Neutrophil (primary cell): ENCODE results near the gene NALCN.

Experiments used
- H3K27ac ChIP-seq: fragments of 200-600 bp; sonication (generic); 2 replicates; pipeline ENCODE4 v1.5.1; 2016; ENCODE audit warnings: mild to moderate bottlenecking, moderate library complexity
- H3K27me3 ChIP-seq: fragments of 200-600 bp; sonication (generic); 2 replicates; pipeline ENCODE4 v1.6.0; 2016; ENCODE audit warnings: mild to moderate bottlenecking
- H3K36me3 ChIP-seq: fragments of 200-600 bp; sonication (generic); 2 replicates; pipeline ENCODE4 v1.5.1; 2017
- H3K4me1 ChIP-seq, 2 experiments: fragments of 200-600 bp in 1 of 2; sonication (generic) in 1 of 2; 1 replicate in 1 of 2; 2 replicates in 1 of 2; pipeline versions ENCODE4 v1.5.1 to v1.6.1; 2013 to 2016; ENCODE audit warnings: low read depth in 1 of 2, low read length in 1 of 2, mild to moderate bottlenecking in 1 of 2, moderate library complexity in 1 of 2; ENCODE audit not compliant: control insufficient read depth in 1 of 2, insufficient read depth in 1 of 2
- H3K4me3 ChIP-seq, 2 experiments: fragments of 200-600 bp in 1 of 2; sonication (generic) in 1 of 2; 1 replicate in 1 of 2; 2 replicates in 1 of 2; pipeline ENCODE4 v1.5.1; 2013 to 2016; ENCODE audit warnings: low read depth in 1 of 2, low read length in 1 of 2, mild to moderate bottlenecking in 1 of 2, moderate library complexity in 1 of 2
- H3K9me3 ChIP-seq: fragments of 200-600 bp; sonication (generic); 2 replicates; pipeline ENCODE4 v1.5.1; 2016
- CTCF ChIP-seq: fragments of 200-600 bp; sonication (generic); IDR thresholded peaks from 2 replicates; pipeline ENCODE4 v1.5.1; 2016; ENCODE audit warnings: antibody characterized with exemption

Gene NALCN

GRCh38 chr13:101416181-101417042, at the start of gene NALCN:
Gene NALCN, minus strand, starts transcription at chr13:101416508. Its CDS starts 17,382 bp downstream, at chr13:101399126.
- Histone ChIP-seq H3K9me3 (no peaks in the 10 kb centered on the region), H3K4me3 (no peak within 1 kb of the TSS), H3K36me3 (no peaks in the 10 kb centered on the region), H3K27ac (no peak within 1 kb of the TSS), H3K4me1 (no peaks in the 10 kb centered on the region), H3K27me3 (peaks cover 53% of the 10 kb centered on the region)
- no peak for TF ChIP-seq CTCF

GRCh38 chr13:101465877-101466276, 49.6 kb upstream of the NALCN start:
- Histone ChIP-seq H3K36me3 (no peaks in the 10 kb centered on the region), H3K4me3 (no peak overlapping the region), H3K27me3 (no peaks in the 10 kb centered on the region), H3K27ac (no peak overlapping the region), H3K4me1 (no peaks in the 10 kb centered on the region), H3K9me3 (no peaks in the 10 kb centered on the region)
- TF ChIP-seq CTCF, result no peak

- no peaks in the 10 kb centered on the region for H3K4me1 ChIP-seq
- H3K36me3 ChIP-seq, result no peaks in the 10 kb centered on the region
- no peaks in the 10 kb centered on the region for H3K9me3 ChIP-seq
- TF ChIP-seq CTCF, result no peak
- no peak overlapping the region for H3K27ac ChIP-seq
- peaks cover 32% of the 10 kb centered on the region for H3K27me3 ChIP-seq
- H3K4me3 ChIP-seq, result no peak overlapping the region
These were observed 40.9 kb upstream of the NALCN start for GRCh38 chr13:101457176-101457575.

GRCh38 chr13:101455863-101456262, 39.6 kb upstream of the NALCN start:
- Histone ChIP-seq H3K27me3 (peaks cover 37% of the 10 kb centered on the region), H3K36me3 (no peaks in the 10 kb centered on the region), H3K27ac (no peak overlapping the region), H3K4me3 (no peak overlapping the region), H3K9me3 (no peaks in the 10 kb centered on the region), H3K4me1 (no peaks in the 10 kb centered on the region)
- TF ChIP-seq CTCF, result no peak

- peaks cover 37% of the 10 kb centered on the region for H3K27me3 ChIP-seq
- H3K4me3 ChIP-seq, result no peak overlapping the region
- no peaks in the 10 kb centered on the region for H3K36me3 ChIP-seq
- H3K4me1 ChIP-seq, result no peaks in the 10 kb centered on the region
- no peak overlapping the region for H3K27ac ChIP-seq
- no peak for TF ChIP-seq CTCF
- H3K9me3 ChIP-seq, result no peaks in the 10 kb centered on the region
These were observed 38.5 kb upstream of the NALCN start for GRCh38 chr13:101454767-101455166.
